ENCODE measurements around the gene TNN.

DNA sequence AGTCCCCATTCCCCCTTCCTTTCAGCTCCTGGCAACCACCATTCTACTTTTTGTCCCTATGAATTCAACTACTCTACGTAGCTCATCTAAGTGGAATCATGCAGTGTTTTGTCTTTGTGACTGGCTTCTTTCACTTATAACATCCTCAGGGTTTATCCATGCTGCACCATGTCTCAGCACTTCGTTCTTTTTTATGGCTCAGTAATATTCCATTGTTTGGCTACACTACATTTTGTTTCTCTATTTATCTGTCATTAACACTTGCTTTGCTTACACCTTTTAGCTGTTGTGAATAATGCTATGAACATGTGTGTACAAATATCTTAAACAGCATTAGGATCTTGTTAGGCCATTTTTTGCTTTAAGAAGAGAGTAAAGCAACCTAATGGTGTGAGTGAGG is 42.9 kb upstream of the TNN start:
- no peak for TF ChIP-seq CTCF (IDR thresholded peaks at IDR 0.05; ENCODE audit: low read depth, low read length)
- TF ChIP-seq EZH2phosphoT487 (IDR thresholded peaks at IDR 0.05; ENCODE audit: low read depth): no peak

Data from OCI-LY3 (cell line).